ENCODE results near the gene CDH4. TPM values are rescaled to one million over a fixed set of nuclear protein-coding genes. Genes with fewer than 3 reads are reported as not detected.

The CDH4 gene
- total and polyA plus RNA-seq, 2 of the 4 experiments (the other 2 are of a cell fraction) = 1.6 to 3.5 TPM

DNA sequence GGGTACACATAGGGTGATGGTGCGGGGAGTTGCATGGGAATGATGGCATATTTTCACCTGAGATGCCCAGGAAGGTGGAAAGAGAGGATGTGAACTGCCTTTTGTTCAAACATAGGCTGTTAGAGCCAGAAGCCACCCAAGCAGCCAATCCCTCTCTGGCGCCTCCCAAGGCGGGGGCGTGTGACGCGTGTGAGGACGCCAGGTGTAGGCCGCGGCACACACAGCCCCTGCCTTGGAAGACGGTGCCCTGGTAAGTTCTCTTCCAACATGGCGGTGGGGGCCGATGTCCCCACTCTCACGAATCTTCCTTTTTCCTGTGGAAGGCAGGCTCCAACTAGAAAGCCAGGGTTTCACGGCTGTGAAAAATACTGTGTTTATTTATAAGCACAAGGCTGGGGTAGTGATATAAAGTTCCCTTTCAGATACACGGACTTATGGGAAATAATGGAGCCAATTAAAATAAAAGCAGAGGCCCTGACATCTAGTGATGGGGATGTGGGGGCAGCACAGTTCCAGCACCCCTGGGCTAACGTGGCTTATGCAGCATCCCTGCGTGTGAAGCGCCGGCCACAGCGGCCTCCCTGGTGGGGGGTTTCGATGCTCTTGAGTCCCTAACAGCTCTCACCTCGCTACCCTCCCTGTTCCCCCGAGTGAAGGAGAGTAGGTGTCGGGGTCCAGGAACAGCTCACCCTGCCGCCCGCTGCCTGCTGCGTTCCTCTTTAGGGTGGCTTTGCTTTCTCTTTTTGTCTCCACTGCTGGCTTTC, 28.3 kb downstream of the CDH4 start:
- Histone ChIP-seq H3K14ac (replicated peaks; ENCODE audit: low read depth, low read length) (no peak overlapping the region), H3K4me3 (ENCODE audit: insufficient read depth, low read depth, low read length) (no peak overlapping the region), H3K27me3 (ENCODE audit: control insufficient read depth, insufficient read depth, low read length) (no peaks in the 10 kb centered on the region), H2BK20ac (ENCODE audit: low read depth, low read length) (no peak overlapping the region), H3K9me3 (ENCODE audit: control insufficient read depth, insufficient read depth, low read length) (no peaks in the 10 kb centered on the region), H3K4me2 (ENCODE audit: low read depth, low read length) (no peak overlapping the region), H2BK120ac (ENCODE audit: low read depth, low read length) (no peak overlapping the region), H2AFZ (replicated peaks; ENCODE audit: low read length, poor library complexity) (no peak overlapping the region), H3K9me1 (ENCODE audit: insufficient read depth, low read length) (peaks cover 4% of the 10 kb centered on the region; the same call in 1 of the 2 replicates), H3K4ac (ENCODE audit: low read depth, low read length) (no peak overlapping the region), H3K79me1 (ENCODE audit: low read depth in 1 of 2, low read length in 2 of 2) (peaks cover 8 to 10% of the 10 kb centered on the region in 2 experiments; a peak in 2 of 4 replicates), H4K5ac (ENCODE audit: low read depth, low read length) (no peak overlapping the region), H3K4me1 (ENCODE audit: control insufficient read depth, insufficient read depth, low read length) (no peaks in the 10 kb centered on the region), H3K27ac (ENCODE audit: insufficient read depth, low read length) (no peak overlapping the region), H3K36me3 (ENCODE audit: control insufficient read depth, insufficient read depth, low read length) (no peaks in the 10 kb centered on the region), H3K56ac (ENCODE audit: extremely low read depth, insufficient read depth, low read length) (no peak overlapping the region), H4K20me1 (ENCODE audit: insufficient read depth, low read length) (peaks cover 4% of the 10 kb centered on the region; the same call in 1 of the 2 replicates), H4K8ac (ENCODE audit: low read depth in 2 of 2, low read length in 2 of 2) (no peak overlapping the region), H3K23ac (ENCODE audit: low read depth, low read length) (no peak overlapping the region), H3K9ac (ENCODE audit: low read depth, low read length) (no peak overlapping the region), H2AK5ac (ENCODE audit: low read depth, low read length) (no peak overlapping the region), H2BK15ac (ENCODE audit: low read depth, low read length) (no peak overlapping the region), H2AK9ac (replicated peaks; ENCODE audit: low read depth, low read length, poor library complexity) (no peak overlapping the region), H2BK5ac (ENCODE audit: low read depth, low read length, poor library complexity, severe bottlenecking) (no peak overlapping the region), H4K91ac (ENCODE audit: insufficient read depth, low read depth, low read length) (no peak overlapping the region), H3K18ac (ENCODE audit: low read depth, low read length) (no peak overlapping the region)
- CTCF ChIA-PET = no interaction called here
- BruUV-seq (replicated peaks) = no TSS peak
- POLR2A ChIA-PET (ENCODE audit: unreplicated experiment) = no interaction called here
- 98% methylated on average over 10 of the region's 27 CpGs; no CpG with 5 or more reads in 1 of the 2 experiments for WGBS, 2 experiments (ENCODE audit: extremely low coverage in 2 of 2, insufficient read length in 1 of 2)
- dilution Hi-C loops (cut with HindIII; ENCODE audit: low sequenced_read_pairs, unreplicated experiment) (no loop called here), in situ Hi-C loops (cut with MboI; ENCODE audit: low sequenced_read_pairs) (no loop called here), intact Hi-C loops (cut with micrococcal nuclease) (no loop called here)
- ATAC-seq (ENCODE audit: low read depth) (no peak), DNase-seq (no peak)
- no peak for TF ChIP-seq BHLHE40 (IDR thresholded peaks at IDR 0.05; ENCODE audit: low read depth, low read length)
- TF ChIP-seq RCOR1 (IDR thresholded peaks at IDR 0.05; ENCODE audit: insufficient replicate concordance, low read length) = no peak
- TF ChIP-seq, protein P1, sequence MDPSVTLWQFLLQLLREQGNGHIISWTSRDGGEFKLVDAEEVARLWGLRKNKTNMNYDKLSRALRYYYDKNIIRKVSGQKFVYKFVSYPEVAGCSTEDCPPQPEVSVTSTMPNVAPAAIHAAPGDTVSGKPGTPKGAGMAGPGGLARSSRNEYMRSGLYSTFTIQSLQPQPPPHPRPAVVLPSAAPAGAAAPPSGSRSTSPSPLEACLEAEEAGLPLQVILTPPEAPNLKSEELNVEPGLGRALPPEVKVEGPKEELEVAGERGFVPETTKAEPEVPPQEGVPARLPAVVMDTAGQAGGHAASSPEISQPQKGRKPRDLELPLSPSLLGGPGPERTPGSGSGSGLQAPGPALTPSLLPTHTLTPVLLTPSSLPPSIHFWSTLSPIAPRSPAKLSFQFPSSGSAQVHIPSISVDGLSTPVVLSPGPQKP (IDR thresholded peaks at IDR 0.05; ENCODE audit: borderline replicate concordance, low read depth, low read length) = no peak
- no peak for TF ChIP-seq MAZ (IDR thresholded peaks at IDR 0.05; ENCODE audit: borderline replicate concordance, low read depth, low read length)
- TF ChIP-seq NFE2L2 (IDR thresholded peaks at IDR 0.05; ENCODE audit: low read depth, low read length) = no peak
- TF ChIP-seq SMC3 (IDR thresholded peaks at IDR 0.05; ENCODE audit: low read depth, low read length) = no peak
- no peak for TF ChIP-seq POLR2A (IDR thresholded peaks at IDR 0.05; ENCODE audit: low read depth, low read length)
- TF ChIP-seq RFX5 (IDR thresholded peaks at IDR 0.05; ENCODE audit: low read depth, low read length) = no peak

All from IMR-90 (cell line).